GM12891 (cell line): ENCODE results near the gene ABHD17A.

Source experiments
- POLR2A ChIP-seq: IDR thresholded peaks from 2 replicates; pipeline ENCODE4 v1.6.1; 2011; ENCODE audit warnings: low read depth, low read length, control low read depth
- POLR2AphosphoS5 ChIP-seq: IDR thresholded peaks from 2 replicates; pipeline ENCODE4 v1.6.1; 2011; ENCODE audit warnings: low read depth, low read length, control low read depth

GRCh38 chr19:1836458-1837221, 48.7 kb downstream of the ABHD17A start:
- no peak for TF ChIP-seq POLR2AphosphoS5
- TF ChIP-seq POLR2A = no peak
